Measurements from ENCODE around the gene TNFRSF1B.

TNFRSF1B gene

GRCh38 chr1:12184008-12184681, 17.4 kb downstream of the TNFRSF1B start:
- H3K4me3 ChIP-seq (ENCODE audit: low read length): no peak overlapping the region
- DNase-seq (ENCODE audit: low read depth, low spot score): no peak

GRCh38 chr1:12185036-12185917, 18.5 kb downstream of the TNFRSF1B start:
- no peak overlapping the region for H3K4me3 ChIP-seq (ENCODE audit: low read length)
- no peak for DNase-seq (ENCODE audit: low read depth, low spot score)

GRCh38 chr1:12185918-12186678, 19.3 kb downstream of the TNFRSF1B start:
- no peak for DNase-seq (ENCODE audit: low read depth, low spot score)
- no peak overlapping the region for H3K4me3 ChIP-seq (ENCODE audit: low read length)

GRCh38 chr1:12186679-12186985, 19.8 kb downstream of the TNFRSF1B start:
- DNase-seq (ENCODE audit: low read depth, low spot score): no peak
- H3K4me3 ChIP-seq (ENCODE audit: low read length): no peak overlapping the region

GRCh38 chr1:12188115-12188514, 21.3 kb downstream of the TNFRSF1B start:
- H3K4me3 ChIP-seq (ENCODE audit: low read length): no peak overlapping the region
- DNase-seq (ENCODE audit: low read depth, low spot score): no peak

GRCh38 chr1:12188657-12189327, 22.0 kb downstream of the TNFRSF1B start:
- no peak overlapping the region for H3K4me3 ChIP-seq (ENCODE audit: low read length)
- no peak for DNase-seq (ENCODE audit: low read depth, low spot score)

GRCh38 chr1:12189328-12189682, 22.5 kb downstream of the TNFRSF1B start:
- H3K4me3 ChIP-seq (ENCODE audit: low read length): no peak overlapping the region
- DNase-seq (ENCODE audit: low read depth, low spot score): no peak

- DNase-seq (ENCODE audit: low read depth, low spot score): no peak
- H3K4me3 ChIP-seq (ENCODE audit: low read length): no peak overlapping the region
Observed at GRCh38 chr1:12191242-12192032, 24.6 kb downstream of the TNFRSF1B start.

GRCh38 chr1:12194666-12195216, 27.9 kb downstream of the TNFRSF1B start:
- no peak for DNase-seq (ENCODE audit: low read depth, low spot score)
- no peak overlapping the region for H3K4me3 ChIP-seq (ENCODE audit: low read length)

GRCh38 chr1:12195416-12195815, 28.6 kb downstream of the TNFRSF1B start:
- H3K4me3 ChIP-seq (ENCODE audit: low read length): no peak overlapping the region
- DNase-seq (ENCODE audit: low read depth, low spot score): no peak

- DNase-seq (ENCODE audit: low read depth, low spot score): no peak
- no peak overlapping the region for H3K4me3 ChIP-seq (ENCODE audit: low read length)
Observed at GRCh38 chr1:12196641-12197482, 30.1 kb downstream of the TNFRSF1B start.

- H3K4me3 ChIP-seq (ENCODE audit: low read length): no peak overlapping the region
- DNase-seq (ENCODE audit: low read depth, low spot score): no peak
Observed at GRCh38 chr1:12197483-12197880, 30.7 kb downstream of the TNFRSF1B start.

- no peak for DNase-seq (ENCODE audit: low read depth, low spot score)
- H3K4me3 ChIP-seq (ENCODE audit: low read length): no peak overlapping the region
Observed at GRCh38 chr1:12200208-12200607, 33.4 kb downstream of the TNFRSF1B start.

- no peak overlapping the region for H3K4me3 ChIP-seq (ENCODE audit: low read length)
- no peak for DNase-seq (ENCODE audit: low read depth, low spot score)
Observed at GRCh38 chr1:12201352-12202189, 34.8 kb downstream of the TNFRSF1B start.

GRCh38 chr1:12202190-12202497, 35.4 kb downstream of the TNFRSF1B start:
- no peak for DNase-seq (ENCODE audit: low read depth, low spot score)
- H3K4me3 ChIP-seq (ENCODE audit: low read length): no peak overlapping the region

- no peak for DNase-seq (ENCODE audit: low read depth, low spot score)
- no peak overlapping the region for H3K4me3 ChIP-seq (ENCODE audit: low read length)
Observed at GRCh38 chr1:12202577-12202976, 35.8 kb downstream of the TNFRSF1B start.

All from Jurkat, Clone E6-1 (cell line).